HL-60/S4 treated with phorbol 12-myristate 13-acetate at 8.2 ng/mL for 4 days and 3 days (cell line): ENCODE results near the gene GAS2L2.

Experiments
- in situ Hi-C: fragments of 300-500 bp; cut with MboI; formaldehyde crosslinking; loops from 2 replicates; pipeline ENCODE4 v1.15.0; 2022; ENCODE audit warnings: low sequenced_read_pairs

The GAS2L2 gene

GRCh38 chr17:35731239-35731916 lies 21.7 kb downstream of the GAS2L2 start, which contains the start of gene RASL10B:
Gene RASL10B, plus strand, starts transcription at chr17:35731639. Its CDS starts 3,546 bp downstream, at chr17:35735185.
- in situ Hi-C loops: loop anchor here (25.0 kb wide), 1 partner anchor 119 kb away; no protein-coding TSS in a partner anchor

- in situ Hi-C loops: loop anchor here (25.0 kb wide), 1 partner anchor 118 kb away; no protein-coding TSS in a partner anchor
These were observed 22.5 kb downstream of the GAS2L2 start for GRCh38 chr17:35730400-35731005.

- in situ Hi-C loops: loop anchor here (25.0 kb wide), 1 partner anchor 117 kb away; no protein-coding TSS in a partner anchor
These were observed 23.6 kb downstream of the GAS2L2 start for GRCh38 chr17:35729405-35729833.

- in situ Hi-C loops: loop anchor here (25.0 kb wide), 1 partner anchor 116 kb away; no protein-coding TSS in a partner anchor
These were observed 24.5 kb downstream of the GAS2L2 start for GRCh38 chr17:35728551-35728950.

DNA sequence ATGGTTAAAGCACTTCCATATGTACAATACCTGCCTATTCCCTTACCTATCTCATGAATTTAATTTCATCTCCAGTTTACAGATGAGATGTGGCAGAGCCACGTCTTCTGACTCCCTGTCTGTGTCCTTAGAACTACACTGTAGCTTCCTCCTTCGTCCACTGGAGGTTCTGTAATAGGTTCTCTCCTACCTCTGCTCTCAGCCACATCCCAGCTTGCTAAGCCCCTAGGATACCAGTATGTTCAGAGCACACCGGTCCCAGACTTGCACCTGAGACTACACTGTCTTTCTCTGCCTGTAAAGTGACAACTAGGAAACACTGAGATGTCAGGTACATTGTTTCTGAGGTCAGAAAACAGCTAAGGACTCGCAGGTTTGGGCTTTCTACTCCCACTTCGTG lies 25.4 kb downstream of the GAS2L2 start:
- in situ Hi-C loops: loop anchor here (25.0 kb wide), 1 partner anchor 115 kb away; no protein-coding TSS in a partner anchor

DNA sequence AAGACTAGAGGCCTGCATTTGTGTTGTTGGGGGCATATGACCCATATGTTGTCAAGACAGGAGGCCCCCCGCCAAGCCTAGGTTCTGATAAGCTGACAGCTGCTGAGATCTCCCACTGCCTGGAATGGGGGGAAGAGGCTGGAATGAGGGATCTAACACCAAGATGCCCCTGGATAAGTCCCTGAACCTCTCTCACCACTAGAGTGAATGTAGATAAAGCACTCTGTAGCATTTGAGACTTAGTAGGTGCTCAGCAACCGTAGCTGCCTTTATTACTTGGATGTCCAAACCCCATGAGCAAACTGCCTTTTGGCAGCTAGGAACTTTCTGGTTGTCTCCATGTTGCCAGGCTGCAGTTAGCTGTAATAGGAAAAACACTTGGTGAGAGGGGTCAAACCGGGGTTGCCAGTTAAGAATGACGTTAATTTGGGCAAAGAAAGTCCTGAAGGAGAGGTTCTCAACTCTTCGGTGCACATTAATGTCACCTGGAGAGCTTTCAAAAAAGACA lies 26.0 kb downstream of the GAS2L2 start:
- in situ Hi-C loops: loop anchor here (25.0 kb wide), 1 partner anchor 115 kb away; no protein-coding TSS in a partner anchor

- in situ Hi-C loops: loop anchor here (25.0 kb wide), 1 partner anchor 114 kb away; no protein-coding TSS in a partner anchor
These were observed 26.7 kb downstream of the GAS2L2 start for GRCh38 chr17:35726127-35726952.

DNA sequence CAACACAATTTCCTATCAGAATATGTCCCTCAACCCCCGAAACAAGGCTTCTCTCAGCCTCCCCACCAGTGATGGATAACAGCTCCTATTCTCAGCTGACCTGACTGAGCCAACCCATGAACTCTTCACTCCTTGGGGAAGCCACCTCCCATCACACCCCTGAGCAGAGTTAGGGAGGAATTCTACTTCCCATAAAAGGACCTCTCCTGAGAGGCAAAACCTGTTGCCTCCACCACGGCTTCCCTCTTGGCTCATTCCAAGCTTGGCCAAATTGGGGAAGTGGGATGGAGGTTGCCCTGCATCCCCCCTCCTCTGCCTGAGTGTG lies 27.3 kb downstream of the GAS2L2 start:
- in situ Hi-C loops: loop anchor here (25.0 kb wide), 1 partner anchor 113 kb away; no protein-coding TSS in a partner anchor

DNA sequence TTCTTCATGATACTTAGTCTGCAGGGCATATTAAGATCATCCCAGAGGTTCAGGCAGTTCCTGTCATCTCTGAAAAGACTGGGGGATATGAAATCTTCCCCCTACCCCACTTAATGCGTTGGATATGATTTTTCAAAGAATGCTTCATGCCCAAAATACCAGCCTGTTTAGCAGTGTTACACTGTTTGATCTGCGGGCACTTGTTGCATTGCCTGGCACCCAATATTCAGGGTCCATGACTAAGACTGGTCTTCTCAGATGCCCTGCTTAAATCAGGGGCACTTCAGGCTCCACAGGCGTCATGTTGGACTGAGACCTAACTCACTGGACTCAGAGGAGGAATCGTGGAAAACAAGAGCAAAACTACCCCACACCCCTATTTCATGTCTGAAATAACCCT lies 28.0 kb downstream of the GAS2L2 start:
- in situ Hi-C loops: loop anchor here (25.0 kb wide), 1 partner anchor 113 kb away; no protein-coding TSS in a partner anchor

- in situ Hi-C loops: no loop called here
These were observed 29.3 kb downstream of the GAS2L2 start for GRCh38 chr17:35723735-35724134.

DNA sequence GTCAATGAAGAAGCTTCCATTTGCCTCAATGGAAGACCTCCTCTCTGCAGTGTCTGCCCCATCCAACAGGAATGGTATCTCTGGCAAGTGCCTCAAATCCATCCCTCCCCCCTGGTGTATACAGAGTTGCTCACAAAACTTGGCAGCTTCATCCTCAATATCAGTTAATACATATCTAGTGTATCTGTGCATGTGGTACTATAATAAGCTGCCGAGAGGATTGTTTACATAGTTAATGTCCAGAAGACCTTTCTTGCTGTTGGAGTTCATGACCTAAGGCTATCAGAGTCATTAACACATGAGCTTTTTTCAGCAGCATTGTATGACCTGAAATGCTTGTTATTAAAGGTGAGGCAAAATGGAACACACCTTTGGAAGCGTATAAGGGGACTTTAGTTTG lies 35.6 kb downstream of the GAS2L2 start:
- in situ Hi-C loops: no loop called here

- in situ Hi-C loops: no loop called here
These were observed 36.1 kb downstream of the GAS2L2 start for GRCh38 chr17:35716897-35717465.

GRCh38 chr17:35716173-35716572 lies 36.9 kb downstream of the GAS2L2 start:
- in situ Hi-C loops: no loop called here

DNA sequence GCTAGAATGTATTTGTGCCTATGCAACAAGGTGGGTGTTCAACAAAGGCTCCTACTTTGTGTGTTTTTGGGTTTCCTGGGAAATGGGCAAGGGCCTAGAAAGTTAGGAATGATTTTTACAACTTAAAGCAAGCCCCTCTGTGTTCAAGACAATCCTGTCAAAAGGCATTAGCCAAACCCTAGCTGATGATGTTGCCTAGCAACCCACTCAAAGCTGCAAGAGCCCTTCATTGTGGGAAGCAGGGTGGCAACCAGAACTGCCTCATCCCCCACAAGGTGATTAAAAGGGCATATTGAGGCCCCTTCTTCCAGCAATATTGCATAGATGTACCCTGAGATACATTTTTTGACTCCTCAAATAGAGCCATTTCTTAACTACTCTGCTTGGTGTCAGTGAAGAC lies 37.6 kb downstream of the GAS2L2 start:
- in situ Hi-C loops: no loop called here

DNA sequence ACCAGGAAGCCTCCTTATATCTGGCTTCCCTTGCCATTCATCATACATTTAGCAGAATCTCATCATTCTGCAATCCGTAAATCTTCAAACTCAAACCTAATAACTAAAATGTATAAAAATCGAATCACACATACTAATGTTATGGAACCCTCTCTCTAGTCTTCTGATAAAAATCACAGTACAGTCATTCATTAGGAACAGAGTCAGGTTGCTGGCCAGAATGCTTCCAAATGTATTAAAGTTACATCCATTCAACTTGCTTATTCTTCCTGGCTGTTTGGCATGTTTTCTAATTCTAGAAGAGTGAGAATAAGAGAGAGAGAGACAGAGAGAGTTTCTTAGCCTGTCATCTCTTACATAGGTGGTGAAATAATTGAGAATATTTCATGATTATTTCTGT lies 38.1 kb downstream of the GAS2L2 start:
- in situ Hi-C loops: no loop called here

- in situ Hi-C loops: no loop called here
These were observed 39.8 kb downstream of the GAS2L2 start for GRCh38 chr17:35713069-35713728.

DNA sequence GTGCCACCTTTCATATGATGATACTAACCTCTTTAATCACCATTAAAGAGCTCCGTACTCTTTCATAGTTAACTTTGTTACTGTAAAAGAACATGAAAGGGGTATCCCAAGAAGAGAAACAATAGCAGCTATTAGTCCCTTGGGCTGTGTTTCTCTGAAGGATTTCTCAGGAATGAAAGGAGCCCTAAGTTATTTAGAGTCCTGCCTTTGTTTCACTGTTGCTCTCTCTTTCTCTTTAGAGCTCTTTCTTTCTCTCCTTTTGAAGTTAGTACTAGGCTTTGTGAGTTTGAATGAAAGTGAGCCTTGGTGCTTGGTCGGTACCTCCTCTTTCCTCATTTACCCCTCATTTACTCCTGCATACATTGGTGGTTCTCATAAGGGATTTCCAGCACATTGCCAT lies 42.1 kb downstream of the GAS2L2 start:
- in situ Hi-C loops: no loop called here

DNA sequence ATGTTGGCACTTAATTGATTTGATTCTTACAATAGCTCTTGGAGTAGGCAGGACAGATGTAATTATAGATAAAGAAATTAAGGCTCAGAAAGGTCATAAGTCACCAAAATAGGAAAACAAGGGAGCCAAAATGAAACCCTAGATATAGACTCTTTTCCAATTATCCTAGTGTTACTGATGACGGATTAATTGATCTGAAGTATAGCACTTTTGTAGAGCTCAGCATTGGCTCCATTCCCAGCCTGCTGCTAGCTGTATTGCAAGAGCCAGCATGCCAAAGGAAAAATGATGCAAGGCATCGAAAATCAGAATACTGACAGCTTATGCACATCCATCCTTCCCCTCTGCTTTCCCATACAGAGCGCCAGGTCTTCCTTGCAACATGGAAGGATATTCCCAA lies 43.2 kb downstream of the GAS2L2 start:
- in situ Hi-C loops: no loop called here

DNA sequence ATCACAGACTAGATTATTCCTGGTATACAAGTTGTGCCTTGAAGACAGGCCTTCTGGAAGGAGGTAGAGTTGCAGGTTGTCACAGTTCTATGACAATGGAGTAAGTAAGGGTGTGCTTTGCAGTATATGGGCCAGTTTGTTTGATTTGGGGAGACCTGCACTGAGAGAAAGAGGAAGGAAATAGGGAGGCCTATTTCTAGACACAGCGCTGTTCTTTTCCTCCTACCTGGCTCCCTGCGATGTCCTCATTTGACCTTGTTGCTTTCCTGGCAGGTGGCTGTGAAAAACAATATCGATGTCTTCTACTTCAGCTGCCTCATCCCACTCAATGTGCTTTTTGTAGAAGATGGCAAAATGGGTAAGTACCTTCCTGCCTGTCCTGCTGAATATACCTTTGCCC lies 44.1 kb downstream of the GAS2L2 start:
- in situ Hi-C loops: no loop called here

- in situ Hi-C loops: no loop called here
These were observed 44.9 kb downstream of the GAS2L2 start for GRCh38 chr17:35708149-35708548.
